ENCODE measurements around the gene PLCZ1. TPM values are rescaled to one million over a fixed set of nuclear protein-coding genes. Genes with fewer than 3 reads are reported as not detected.

PLCZ1 gene
- total and polyA plus RNA-seq, 9 of the 15 experiments (the other 6 are each of a cell fraction or from before 2014, with no cell fraction given), result not detected

DNA sequence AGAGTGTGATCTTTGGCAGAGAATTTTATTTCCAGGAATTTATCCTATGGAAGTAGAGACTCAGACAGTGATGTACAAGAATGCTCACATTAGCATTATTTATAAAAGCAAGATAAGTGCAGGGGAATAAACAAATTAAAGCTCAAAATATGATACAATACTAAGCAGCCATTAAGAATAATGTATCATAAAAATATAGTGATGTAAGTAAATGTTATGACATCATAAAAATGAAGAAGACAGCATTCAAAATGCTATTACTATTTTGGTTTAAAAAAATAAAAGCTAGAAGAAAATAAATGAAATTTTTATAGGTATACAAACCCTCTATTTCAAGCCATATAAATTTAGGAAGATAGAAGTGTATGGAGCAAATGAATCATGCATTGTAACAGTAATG, 17.1 kb downstream of the PLCZ1 start:
- CTCF ChIA-PET (ENCODE audit: low intra/inter-chr PET ratio), result no interaction called here
- Histone ChIP-seq H3K27ac (ENCODE audit: extremely low read depth, low read depth, low read length) (no peak overlapping the region), H3K4me1 (replicated peaks in 1 of 2; ENCODE audit: control insufficient read depth in 2 of 2, insufficient read depth in 2 of 2, low read length in 2 of 2) (no peaks in the 10 kb centered on the region), H2AFZ (ENCODE audit: low read depth, low read length) (no peak overlapping the region), H3K36me3 (ENCODE audit: control insufficient read depth, insufficient read depth, low read length) (no peaks in the 10 kb centered on the region), H3K9ac (ENCODE audit: insufficient read depth in 1 of 2, low read depth in 2 of 2, low read length in 2 of 2) (no peak overlapping the region), H3K9me1 (ENCODE audit: control insufficient read depth, insufficient read depth, low read length) (no peaks in the 10 kb centered on the region), H3K4me2 (ENCODE audit: insufficient read depth, low read length) (no peak overlapping the region), H3K9me3 (replicated peaks; ENCODE audit: control insufficient read depth, insufficient read depth, low read depth, low read length) (no peaks in the 10 kb centered on the region), H4K20me1 (replicated peaks; ENCODE audit: control insufficient read depth, insufficient read depth, low read length) (no peaks in the 10 kb centered on the region), H3K79me2 (ENCODE audit: control insufficient read depth, insufficient read depth, low read length) (no peaks in the 10 kb centered on the region), H3K27me3 (ENCODE audit: control insufficient read depth in 2 of 2, insufficient read depth in 2 of 2, low read length in 2 of 2) (no peaks in the 10 kb centered on the region), H3K4me3 (no peak overlapping the region)
- no peak for ATAC-seq
- no peak for TF ChIP-seq ASH1L (IDR thresholded peaks at IDR 0.05; ENCODE audit: borderline replicate concordance, low read depth, partially characterized antibody)
- TF ChIP-seq ZKSCAN1 (IDR thresholded peaks at IDR 0.05; ENCODE audit: low read depth, low read length), result no peak
- TF ChIP-seq, protein P1, sequence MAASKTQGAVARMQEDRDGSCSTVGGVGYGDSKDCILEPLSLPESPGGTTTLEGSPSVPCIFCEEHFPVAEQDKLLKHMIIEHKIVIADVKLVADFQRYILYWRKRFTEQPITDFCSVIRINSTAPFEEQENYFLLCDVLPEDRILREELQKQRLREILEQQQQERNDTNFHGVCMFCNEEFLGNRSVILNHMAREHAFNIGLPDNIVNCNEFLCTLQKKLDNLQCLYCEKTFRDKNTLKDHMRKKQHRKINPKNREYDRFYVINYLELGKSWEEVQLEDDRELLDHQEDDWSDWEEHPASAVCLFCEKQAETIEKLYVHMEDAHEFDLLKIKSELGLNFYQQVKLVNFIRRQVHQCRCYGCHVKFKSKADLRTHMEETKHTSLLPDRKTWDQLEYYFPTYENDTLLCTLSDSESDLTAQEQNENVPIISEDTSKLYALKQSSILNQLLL (CRISPR knock-in tag; IDR thresholded peaks at IDR 0.05; ENCODE audit: borderline replicate concordance), result no peak
- TF ChIP-seq ZNF586 (CRISPR knock-in tag; conservative IDR thresholded peaks at IDR 0.05), result no peak
- TF ChIP-seq, protein P2, sequence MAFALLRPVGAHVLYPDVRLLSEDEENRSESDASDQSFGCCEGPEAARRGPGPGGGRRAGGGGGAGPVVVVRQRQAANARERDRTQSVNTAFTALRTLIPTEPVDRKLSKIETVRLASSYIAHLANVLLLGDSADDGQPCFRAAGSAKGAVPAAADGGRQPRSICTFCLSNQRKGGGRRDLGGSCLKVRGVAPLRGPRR (CRISPR knock-in tag; IDR thresholded peaks at IDR 0.05), result no peak
- TF ChIP-seq FOSL1 (tag; conservative IDR thresholded peaks at IDR 0.05), result no peak
- no peak for TF ChIP-seq ARNT (IDR thresholded peaks at IDR 0.05)
- no peak for TF ChIP-seq MAZ (CRISPR knock-in tag; conservative IDR thresholded peaks at IDR 0.05 in 1 of 2, IDR thresholded peaks at IDR 0.05 in 1 of 2)
- TF ChIP-seq ZNF764 (CRISPR knock-in tag; IDR thresholded peaks at IDR 0.05; ENCODE audit: low read depth), result no peak
- no peak for TF ChIP-seq CHD2 (IDR thresholded peaks at IDR 0.05; ENCODE audit: low read depth, low read length)
- no peak for TF ChIP-seq HDAC2 (IDR thresholded peaks at IDR 0.05)
- TF ChIP-seq, protein P3, sequence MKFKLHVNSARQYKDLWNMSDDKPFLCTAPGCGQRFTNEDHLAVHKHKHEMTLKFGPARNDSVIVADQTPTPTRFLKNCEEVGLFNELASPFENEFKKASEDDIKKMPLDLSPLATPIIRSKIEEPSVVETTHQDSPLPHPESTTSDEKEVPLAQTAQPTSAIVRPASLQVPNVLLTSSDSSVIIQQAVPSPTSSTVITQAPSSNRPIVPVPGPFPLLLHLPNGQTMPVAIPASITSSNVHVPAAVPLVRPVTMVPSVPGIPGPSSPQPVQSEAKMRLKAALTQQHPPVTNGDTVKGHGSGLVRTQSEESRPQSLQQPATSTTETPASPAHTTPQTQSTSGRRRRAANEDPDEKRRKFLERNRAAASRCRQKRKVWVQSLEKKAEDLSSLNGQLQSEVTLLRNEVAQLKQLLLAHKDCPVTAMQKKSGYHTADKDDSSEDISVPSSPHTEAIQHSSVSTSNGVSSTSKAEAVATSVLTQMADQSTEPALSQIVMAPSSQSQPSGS (CRISPR knock-in tag; IDR thresholded peaks at IDR 0.05), result no peak
- no peak for TF ChIP-seq PCBP1 (IDR thresholded peaks at IDR 0.05; ENCODE audit: low read depth, low read length, poor library complexity, severe bottlenecking)
- TF ChIP-seq ZNF79 (CRISPR knock-in tag; IDR thresholded peaks at IDR 0.05; ENCODE audit: low read depth), result no peak
- no peak for TF ChIP-seq FOXM1 (IDR thresholded peaks at IDR 0.05; ENCODE audit: low read depth)
- TF ChIP-seq FOXM1 (CRISPR knock-in tag; IDR thresholded peaks at IDR 0.05; ENCODE audit: low read depth), result no peak
- no peak for TF ChIP-seq ZNF133 (CRISPR knock-in tag; IDR thresholded peaks at IDR 0.05)
- no peak for TF ChIP-seq STAT5B (CRISPR knock-in tag; IDR thresholded peaks at IDR 0.05)
- TF ChIP-seq SNIP1 (IDR thresholded peaks at IDR 0.05; ENCODE audit: low read depth), result no peak
- TF ChIP-seq BCOR (IDR thresholded peaks at IDR 0.05), result no peak
- in situ Hi-C loops (cut with MboI), result no loop called here
- no peak for DNase-seq (ENCODE audit: extremely low read depth in 1 of 4, low spot score in 3 of 4)
- FAIRE-seq, result no peak
- no TSS peak for BruUV-seq (replicated peaks)
- intact Hi-C loops (cut with micrococcal nuclease), result no loop called here
- POLR2A ChIA-PET, result no interaction called here
